ENCODE data around the gene ZNF334. TPM values are rescaled to one million over a fixed set of nuclear protein-coding genes. Genes with fewer than 3 reads are reported as not detected.

The ZNF334 gene
- total RNA-seq, 4 donors from 2014 or later, result 5.1 to 14.0 (median 7.0) TPM

GRCh38 chr20:46553926-46554325, 40.6 kb upstream of the ZNF334 start:
- Histone ChIP-seq H3K4me1 (peaks cover 0 to 3% (median 0%) of the 10 kb centered on the region in 4 donors), H3K27me3 (no peaks in the 10 kb centered on the region), H3K36me3 (no peaks in the 10 kb centered on the region), H3K4me3 (no peak overlapping the region), H3K27ac (no peak overlapping the region), H3K9me3 (no peaks in the 10 kb centered on the region)
- DNase-seq (ENCODE audit: low spot score in 2 of 2), result no peak
- WGBS, 2 donors, result 83 to 88% methylated on average over 3 of the region's 3 CpGs
- no peak for TF ChIP-seq CTCF (IDR thresholded peaks at IDR 0.05)
- no peak for TF ChIP-seq EP300 (IDR thresholded peaks at IDR 0.05)
- TF ChIP-seq POLR2A (IDR thresholded peaks at IDR 0.05), result no peak

DNA sequence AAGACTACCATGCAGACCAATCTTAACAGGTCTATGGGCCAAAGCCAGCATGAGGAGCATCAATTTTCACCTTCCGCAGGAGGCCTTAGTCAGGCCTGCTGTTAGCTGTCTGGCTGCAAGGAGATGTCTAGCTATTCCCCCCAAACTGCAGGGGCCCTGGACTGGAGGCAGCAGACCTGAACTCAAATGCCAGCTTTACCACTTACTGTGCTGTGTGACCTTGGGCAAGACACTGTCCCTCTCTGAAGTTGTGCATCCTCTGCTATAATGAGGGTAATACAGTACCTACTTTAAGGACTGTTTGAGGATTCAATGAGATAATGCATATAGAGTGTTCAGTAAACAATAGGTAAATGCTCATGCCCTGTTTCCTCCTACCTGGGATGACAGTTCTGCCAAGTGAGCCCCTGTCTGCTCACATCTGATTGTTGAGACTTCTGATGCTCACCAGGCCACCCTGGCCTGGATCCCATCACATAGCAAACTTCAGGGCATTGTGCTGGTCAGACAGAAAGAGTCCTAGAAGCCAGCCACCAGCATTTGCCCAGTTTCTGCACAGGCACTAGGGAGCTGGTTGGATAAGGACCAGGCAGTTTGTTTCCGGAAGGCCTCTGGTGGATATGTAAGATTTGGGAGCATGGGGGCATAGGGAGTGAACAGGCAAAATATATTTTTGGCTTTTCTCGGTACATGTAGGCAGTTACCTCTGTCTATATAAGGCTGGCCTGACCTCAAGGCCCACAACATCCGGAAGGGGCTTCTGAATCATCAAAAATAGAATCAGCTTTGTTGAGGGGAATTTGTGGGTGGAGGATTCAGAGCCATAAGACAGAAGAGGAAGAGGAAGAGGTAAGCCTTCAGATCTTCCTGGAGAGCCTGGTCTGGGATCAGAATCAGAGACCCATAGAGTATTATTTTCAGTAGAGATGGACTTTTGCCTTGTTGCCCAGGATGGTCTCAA, 39.4 kb upstream of the ZNF334 start:
- no peaks in the 10 kb centered on the region for H3K36me3 ChIP-seq
- H3K4me3 ChIP-seq, result no peak overlapping the region
- no peaks in the 10 kb centered on the region for H3K9me3 ChIP-seq
- no peak overlapping the region for H3K27ac ChIP-seq
- TF ChIP-seq POLR2A (IDR thresholded peaks at IDR 0.05) (no peak), EP300 (IDR thresholded peaks at IDR 0.05) (no peak), CTCF (IDR thresholded peaks at IDR 0.05) (no peak)
- H3K27me3 ChIP-seq, result no peaks in the 10 kb centered on the region
- DNase-seq (ENCODE audit: low spot score in 2 of 2), result no peak
- no peaks in the 10 kb centered on the region for H3K4me1 ChIP-seq
- WGBS, 2 donors, result 59 to 69% methylated on average over 4 of the region's 4 CpGs

- no peak overlapping the region for H3K27ac ChIP-seq
- no peak for DNase-seq (ENCODE audit: low spot score in 2 of 2)
- H3K9me3 ChIP-seq, result no peaks in the 10 kb centered on the region
- TF ChIP-seq CTCF (IDR thresholded peaks at IDR 0.05), result no peak
- no peak for TF ChIP-seq POLR2A (IDR thresholded peaks at IDR 0.05)
- no peak for TF ChIP-seq EP300 (IDR thresholded peaks at IDR 0.05)
- WGBS, 2 donors, result 61 to 72% methylated on average over 12 of the region's 12 CpGs
- no peak overlapping the region for H3K4me3 ChIP-seq
- no peaks in the 10 kb centered on the region for H3K27me3 ChIP-seq
- H3K4me1 ChIP-seq, result no peaks in the 10 kb centered on the region
- no peaks in the 10 kb centered on the region for H3K36me3 ChIP-seq
These were observed 38.4 kb upstream of the ZNF334 start for GRCh38 chr20:46551522-46552381.

- no peaks in the 10 kb centered on the region for H3K36me3 ChIP-seq
- H3K27ac ChIP-seq, result no peak within 1 kb of the TSS
- WGBS, 2 donors, result 72 to 73% methylated on average over 9 of the region's 9 CpGs
- no peaks in the 10 kb centered on the region for H3K27me3 ChIP-seq
- H3K4me1 ChIP-seq, result peaks cover 0 to 1% (median 0%) of the 10 kb centered on the region in 4 donors
- H3K4me3 ChIP-seq, result no peak within 1 kb of the TSS
- DNase-seq (ENCODE audit: low spot score in 2 of 2), result no peak
- no peaks in the 10 kb centered on the region for H3K9me3 ChIP-seq
- TF ChIP-seq CTCF (IDR thresholded peaks at IDR 0.05) (no peak), POLR2A (IDR thresholded peaks at IDR 0.05) (no peak), EP300 (IDR thresholded peaks at IDR 0.05) (no peak)
These were observed 37.1 kb upstream of the ZNF334 start, which contains the start of gene OCSTAMP for GRCh38 chr20:46550461-46550860. TSS of gene OCSTAMP (minus strand) at chr20:46550654. CDS start at chr20:46550560, 94 bp downstream.
